Gastrocnemius medialis (tissue), 4 donors: Measurements from ENCODE around the gene CDH23. TPM values are rescaled to one million over a fixed set of nuclear protein-coding genes. Genes with fewer than 3 reads are reported as not detected.
A peak's percentile ranks its signal among the peaks of the same experiment; 100 is the strongest.

Experiments used
- ATAC-seq, 2 donors: fragments of 150-250 bp; one replicate each; pipeline ENCODE4 v1.9.1; 2016
- DNase-seq, 2 donors: peaks; one replicate each; pipeline ENCODE4 v3.0.0-alpha.2; 2019
- H3K27ac ChIP-seq, 4 donors: fragments of 200-600 bp; sonication (generic); 1 replicate in 1 of 4; 2 replicates in 3 of 4; pipeline ENCODE4 v1.5.1; 2016 to 2018; ENCODE audit warnings: mild to moderate bottlenecking in 2 of 4, moderate library complexity in 1 of 4
- H3K27me3 ChIP-seq, 3 donors: fragments of 200-600 bp; sonication (generic) in 2 of 3; 1 replicate in 1 of 3; 2 replicates in 2 of 3; pipeline versions ENCODE4 v1.5.1 to v1.6.0; 2016 to 2019; ENCODE audit warnings: mild to moderate bottlenecking in 1 of 3, moderate library complexity in 1 of 3
- H3K36me3 ChIP-seq, 2 donors: fragments of 200-600 bp; sonication (generic) in 1 of 2; one replicate each; pipeline ENCODE4 v1.5.1; 2017 to 2018
- H3K4me1 ChIP-seq, 2 donors: fragments of 200-600 bp; sonication (generic) in 1 of 2; one replicate each; pipeline ENCODE4 v1.5.1; 2016 to 2017; ENCODE audit warnings: mild to moderate bottlenecking in 2 of 2
- H3K4me3 ChIP-seq, 4 donors: fragments of 200-600 bp; sonication (generic) in 3 of 4; 1 replicate in 1 of 4; 2 replicates in 3 of 4; pipeline ENCODE4 v1.5.1; 2016 to 2019; ENCODE audit warnings: mild to moderate bottlenecking in 2 of 4
- H3K9me3 ChIP-seq, 3 donors: fragments of 200-600 bp; sonication (generic) in 2 of 3; 1 replicate in 1 of 3; 2 replicates in 2 of 3; pipeline ENCODE4 v1.5.1; 2016 to 2019
- CTCF ChIP-seq, 5 experiments: fragments of 450-650 bp in 3 of 5; fragments of 200-600 bp in 2 of 5; sonication (generic) in 2 of 5; IDR thresholded peaks in 4 of 5; conservative IDR thresholded peaks in 1 of 5; 1 replicate in 4 of 5; 2 replicates in 1 of 5; pipeline ENCODE4 v1.5.1; 2016 to 2019; ENCODE audit warnings: antibody characterized with exemption in 5 of 5, mild to moderate bottlenecking in 3 of 5, moderate library complexity in 3 of 5
- POLR2A ChIP-seq, 2 donors: fragments of 450-650 bp; IDR thresholded peaks; one replicate each; pipeline ENCODE4 v1.6.1; 2017; ENCODE audit warnings: antibody characterized with exemption in 2 of 2, mild to moderate bottlenecking in 2 of 2, moderate library complexity in 2 of 2
- in situ Hi-C, 4 donors: fragments of 200-750 bp; cut with MboI; loops; one replicate each; pipeline versions ENCODE4 v1.15.0 to v1.8.0; 2017; ENCODE audit warnings: low sequenced_read_pairs in 4 of 4
- intact Hi-C: fragments of 100-400 bp; cut with DNase I; formaldehyde crosslinking; loops from one replicate; pipeline ENCODE4 v1.15.1; 2023; ENCODE audit warnings: low total_unique reads
- total RNA-seq, 4 donors: library from RNA; depleted of rRNA; stranded (reverse); fragments of >200 nt; gene quantifications; one replicate each; pipeline versions ENCODE4 v1.1.0 to v1.2.3, GENCODE V29; 2016

CDH23 gene
- total RNA-seq, 4 donors from 2014 or later: 0.53 to 1.8 (median 1.2) TPM

- ATAC-seq (no peak), DNase-seq (no peak)
- peaks cover 15 to 25% of the 10 kb centered on the region in 2 donors for H3K4me1 ChIP-seq
- intact Hi-C loops: no loop called here
- in situ Hi-C loops: loop anchor here (10.0 to 25.0 kb wide), 4 partner anchors 429 to 504 kb away; partner anchors contain the start of genes CDH23 (in 2 of the 4) and SLC29A3 (in 2 of the 4)
- TF ChIP-seq CTCF (IDR thresholded peaks at IDR 0.05 in 4 of 5, conservative IDR thresholded peaks at IDR 0.05 in 1 of 5) (no peak), POLR2A (IDR thresholded peaks at IDR 0.05) (no peak)
- H3K4me3 ChIP-seq: no peak overlapping the region
- H3K27me3 ChIP-seq: no peaks in the 10 kb centered on the region
- peaks cover 8 to 68% of the 10 kb centered on the region in 2 donors for H3K36me3 ChIP-seq
- peak overlapping the region in 3 of 4 donors; percentile 61 to 69 (median 66) for H3K27ac ChIP-seq
- no peaks in the 10 kb centered on the region for H3K9me3 ChIP-seq
Observed at GRCh38 chr10:71816421-71816851, 419.7 kb downstream of the CDH23 start.

- H3K36me3 ChIP-seq: peaks cover 10 to 75% of the 10 kb centered on the region in 2 donors
- H3K4me3 ChIP-seq: no peak overlapping the region
- H3K27ac ChIP-seq: peak overlapping the region; percentile 61 to 69 (median 68)
- DNase-seq (no peak), ATAC-seq (no peak)
- no peaks in the 10 kb centered on the region for H3K27me3 ChIP-seq
- no peak for TF ChIP-seq CTCF (IDR thresholded peaks at IDR 0.05 in 4 of 5, conservative IDR thresholded peaks at IDR 0.05 in 1 of 5)
- no peak for TF ChIP-seq POLR2A (IDR thresholded peaks at IDR 0.05)
- H3K4me1 ChIP-seq: peaks cover 15 to 25% of the 10 kb centered on the region in 2 donors
- in situ Hi-C loops (loop anchor here (10.0 to 25.0 kb wide), 4 partner anchors 430 to 505 kb away; partner anchors contain the start of genes CDH23 (in 2 of the 4) and SLC29A3 (in 2 of the 4)), intact Hi-C loops (no loop called here)
- no peaks in the 10 kb centered on the region for H3K9me3 ChIP-seq
Observed at GRCh38 chr10:71816936-71817618, 420.4 kb downstream of the CDH23 start.

GRCh38 chr10:71817831-71818655, 421.3 kb downstream of the CDH23 start:
- peaks cover 15 to 25% of the 10 kb centered on the region in 2 donors for H3K4me1 ChIP-seq
- in situ Hi-C loops: loop anchor here (10.0 to 25.0 kb wide), 4 partner anchors 431 to 506 kb away; partner anchors contain the start of genes CDH23 (in 2 of the 4) and SLC29A3 (in 2 of the 4)
- H3K27me3 ChIP-seq: no peaks in the 10 kb centered on the region
- intact Hi-C loops: no loop called here
- no peak overlapping the region for H3K4me3 ChIP-seq
- H3K36me3 ChIP-seq: peaks cover 10 to 84% of the 10 kb centered on the region in 2 donors
- TF ChIP-seq POLR2A (IDR thresholded peaks at IDR 0.05) (peak in 1 of 2 donors; percentile 9), CTCF (IDR thresholded peaks at IDR 0.05 in 4 of 5, conservative IDR thresholded peaks at IDR 0.05 in 1 of 5) (no peak)
- H3K27ac ChIP-seq: peak overlapping the region; percentile 61 to 69 (median 68)
- DNase-seq: peak; percentile 48 to 84
- ATAC-seq: peak; percentile 50 to 71
- H3K9me3 ChIP-seq: no peaks in the 10 kb centered on the region

- Histone ChIP-seq H3K27me3 (no peaks in the 10 kb centered on the region), H3K27ac (peak overlapping the region; percentile 61 to 69 (median 68)), H3K9me3 (no peaks in the 10 kb centered on the region), H3K36me3 (peaks cover 10 to 91% of the 10 kb centered on the region in 2 donors), H3K4me1 (peaks cover 15 to 25% of the 10 kb centered on the region in 2 donors), H3K4me3 (no peak overlapping the region)
- in situ Hi-C loops: loop anchor here (10.0 to 25.0 kb wide), 4 partner anchors 431 to 506 kb away; partner anchors contain the start of genes CDH23 (in 2 of the 4) and SLC29A3 (in 2 of the 4)
- no peak for DNase-seq
- no peak for ATAC-seq
- intact Hi-C loops: no loop called here
- TF ChIP-seq CTCF (IDR thresholded peaks at IDR 0.05 in 4 of 5, conservative IDR thresholded peaks at IDR 0.05 in 1 of 5): no peak
- TF ChIP-seq POLR2A (IDR thresholded peaks at IDR 0.05): no peak
Observed at GRCh38 chr10:71818674-71819260, 422.0 kb downstream of the CDH23 start.
